Stomach (tissue), 9 donors: ENCODE data around the gene ITGB3. TPM values are rescaled to one million over a fixed set of nuclear protein-coding genes. Genes with fewer than 3 reads are reported as not detected.

Source experiments
- DNase-seq, 2 donors: peaks; one replicate each; pipeline versions ENCODE4 v3.0.0 to v3.0.0-alpha.2; 2013 to 2019
- H3K27ac ChIP-seq, 5 donors: fragments of 200-600 bp in 4 of 5; sonication (generic) in 4 of 5; one replicate each; pipeline ENCODE4 v1.5.1; 2013 to 2019; ENCODE audit warnings: mild to moderate bottlenecking in 1 of 5, moderate library complexity in 1 of 5
- H3K27me3 ChIP-seq, 3 donors: fragments of 200-600 bp; sonication (generic); one replicate each; pipeline ENCODE4 v1.5.1; 2017 to 2019; ENCODE audit warnings: mixed run types in 1 of 3
- H3K36me3 ChIP-seq, 4 donors: fragments of 200-600 bp; sonication (generic); 1 replicate in 3 of 4; 2 replicates in 1 of 4; pipeline ENCODE4 v1.5.1; 2016 to 2019
- H3K4me1 ChIP-seq, 4 donors: fragments of 200-600 bp; sonication (generic); one replicate each; pipeline ENCODE4 v1.5.1; 2016 to 2019
- H3K4me3 ChIP-seq, 4 donors: fragments of 200-600 bp; sonication (generic) in 3 of 4; one replicate each; pipeline ENCODE4 v1.5.1; 2016 to 2019; ENCODE audit warnings: mild to moderate bottlenecking in 1 of 4
- H3K9me3 ChIP-seq, 4 donors: fragments of 200-600 bp; sonication (generic); one replicate each; pipeline ENCODE4 v1.5.1; 2016 to 2019
- CTCF ChIP-seq, 7 experiments: fragments of 450-650 bp in 4 of 7; fragments of 200-600 bp in 3 of 7; sonication (generic) in 3 of 7; IDR thresholded peaks; one replicate each; pipeline ENCODE4 v1.5.1; 2016 to 2019; ENCODE audit warnings: antibody characterized with exemption in 7 of 7, control low read depth in 2 of 7, mild to moderate bottlenecking in 1 of 7
- EP300 ChIP-seq: sonication (generic); formaldehyde crosslinking; IDR thresholded peaks from one replicate; pipeline ENCODE4 v1.6.1; 2017; ENCODE audit warnings: antibody characterized with exemption
- POLR2A ChIP-seq, 4 donors: fragments of 450-650 bp; IDR thresholded peaks; one replicate each; pipeline ENCODE4 v1.6.1; 2016; ENCODE audit warnings: antibody characterized with exemption in 4 of 4, control low read depth in 2 of 4, mild to moderate bottlenecking in 1 of 4, moderate library complexity in 1 of 4
- POLR2AphosphoS5 ChIP-seq, 3 donors: sonication (generic); formaldehyde crosslinking; IDR thresholded peaks; one replicate each; pipeline ENCODE4 v1.6.1; 2016; ENCODE audit warnings: antibody characterized with exemption in 3 of 3
- WGBS, 5 donors: extraction: QIAGEN DNeasy Blood & Tissue Kit in 3 of 5; methylation state at CpG; one replicate each; pipeline versions ENCODE4 v1.1.5 to v1.1.7; 2013 to 2018; 5-methylcytosine and 5-hydroxymethylcytosine counted together
- intact Hi-C: fragments of 100-400 bp; cut with DNase I; formaldehyde crosslinking; loops from one replicate; pipeline ENCODE4 v1.15.1; 2023; ENCODE audit warnings: low total_unique reads
- polyA plus RNA-seq, 3 donors: library from polyadenylated mRNA; stranded (reverse); fragments of 200-250 nt; gene quantifications; one replicate each; pipeline ENCODE4 v1.2.3, GENCODE V29; 2013
- total RNA-seq, 5 donors: library from RNA; depleted of rRNA; stranded (reverse); fragments of >200 nt; gene quantifications; one replicate each; pipeline versions ENCODE4 v1.1.0 to v1.2.3, GENCODE V29; 2014 to 2016
- donor health status: healthy with polysubstance abuse.
- donor health status: Bipolar disorder and iron deficiency.
- donor health status: healthy.

Gene ITGB3
- total and polyA plus RNA-seq, 8 donors, result 1.0 to 29.8 (median 7.1) TPM; not detected in 1

DNA sequence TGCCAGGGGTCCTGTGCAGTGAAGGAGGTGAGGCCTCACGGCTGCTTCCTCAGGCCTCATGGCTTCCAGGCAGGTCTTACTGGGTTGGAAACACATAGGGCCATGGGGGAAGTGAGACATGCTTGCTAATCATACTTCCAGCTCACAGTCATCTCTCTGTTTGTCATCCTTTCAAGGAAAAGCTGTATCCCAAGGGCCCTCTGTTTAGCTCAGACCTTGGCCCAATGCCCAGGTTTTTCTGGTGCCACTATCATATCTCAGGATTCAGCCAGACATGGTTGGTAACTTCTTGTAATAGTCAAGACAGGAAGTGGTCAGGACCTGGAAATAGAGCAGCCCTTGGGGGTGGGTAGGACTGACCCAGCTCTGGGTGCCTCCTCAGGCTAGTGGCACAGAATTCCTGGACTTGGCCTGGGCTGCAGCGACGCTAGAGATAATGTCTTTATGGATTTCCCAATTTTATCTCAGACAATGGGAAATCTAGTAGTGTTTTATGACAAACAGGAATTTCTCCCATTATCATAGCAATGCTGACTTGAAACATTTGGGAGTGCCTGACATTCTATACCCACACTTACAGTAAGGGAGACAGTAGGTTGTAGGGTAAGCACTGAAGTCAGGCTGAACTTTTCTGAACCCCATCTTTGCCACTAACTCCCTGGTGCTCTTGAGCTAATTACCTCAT, 13.5 kb upstream of the ITGB3 start:
- no peak overlapping the region for H3K4me3 ChIP-seq
- intact Hi-C loops, result loop anchor here (5.0 kb wide), 1 partner anchor 72 kb away; no protein-coding TSS in a partner anchor
- peaks cover 0 to 8% (median 0%) of the 10 kb centered on the region in 4 donors for H3K9me3 ChIP-seq
- peak; percentile 50 to 82 for DNase-seq
- peaks cover 6 to 21% (median 12%) of the 10 kb centered on the region in 4 donors for H3K4me1 ChIP-seq
- H3K27me3 ChIP-seq, result no peaks in the 10 kb centered on the region
- peak overlapping the region; percentile 37 to 82 (median 80) for H3K27ac ChIP-seq
- TF ChIP-seq POLR2AphosphoS5 (IDR thresholded peaks at IDR 0.05) (peak in 1 of 3 donors; percentile 78), EP300 (no peak), POLR2A (IDR thresholded peaks at IDR 0.05) (no peak), CTCF (IDR thresholded peaks at IDR 0.05) (no peak)
- WGBS, 5 donors, result 24 to 47% (median 31%) methylated on average over 3 of the region's 3 CpGs
- no peaks in the 10 kb centered on the region for H3K36me3 ChIP-seq

GRCh38 chr17:47240806-47241205, 12.8 kb upstream of the ITGB3 start:
- DNase-seq, result no peak
- TF ChIP-seq CTCF (IDR thresholded peaks at IDR 0.05), result no peak
- no peak for TF ChIP-seq POLR2A (IDR thresholded peaks at IDR 0.05)
- TF ChIP-seq EP300, result no peak
- no peak for TF ChIP-seq POLR2AphosphoS5 (IDR thresholded peaks at IDR 0.05)
- Histone ChIP-seq H3K4me3 (no peak overlapping the region), H3K4me1 (peaks cover 6 to 21% (median 12%) of the 10 kb centered on the region in 4 donors), H3K27me3 (no peaks in the 10 kb centered on the region), H3K36me3 (no peaks in the 10 kb centered on the region), H3K9me3 (peaks cover 0 to 8% (median 0%) of the 10 kb centered on the region in 4 donors), H3K27ac (peak overlapping the region in 4 of 5 donors; percentile 56 to 82 (median 80))
- 65 to 84% (median 79%) methylated on average over 3 of the region's 3 CpGs for WGBS, 5 donors
- intact Hi-C loops, result no loop called here

DNA sequence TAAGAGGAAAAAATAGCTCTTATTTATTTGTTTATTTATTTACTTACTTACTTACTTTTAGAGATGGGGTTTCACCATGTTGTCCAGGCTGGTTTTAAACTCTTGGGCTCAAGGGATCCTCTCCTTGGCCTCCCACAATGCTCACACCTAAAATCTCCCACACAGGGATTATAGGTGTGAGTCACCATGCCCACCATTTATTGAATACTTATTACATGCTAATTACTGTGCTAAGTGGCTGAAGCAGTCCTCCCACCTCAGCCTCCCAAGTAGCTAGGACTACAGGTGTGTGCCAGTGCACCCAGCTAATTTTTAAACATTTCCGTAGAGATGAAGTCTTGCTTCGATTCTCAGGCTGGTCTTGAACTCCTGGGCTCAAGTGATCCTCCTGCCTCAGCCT, 11.0 kb upstream of the ITGB3 start:
- no peaks in the 10 kb centered on the region for H3K27me3 ChIP-seq
- H3K4me1 ChIP-seq, result peaks cover 6 to 21% (median 12%) of the 10 kb centered on the region in 4 donors
- no peak for DNase-seq
- intact Hi-C loops, result no loop called here
- H3K9me3 ChIP-seq, result no peaks in the 10 kb centered on the region
- WGBS, 5 donors, result 91 to 100% (median 98%) methylated on average over 2 of the region's 2 CpGs
- no peak overlapping the region for H3K4me3 ChIP-seq
- H3K36me3 ChIP-seq, result no peaks in the 10 kb centered on the region
- TF ChIP-seq EP300 (no peak), POLR2A (IDR thresholded peaks at IDR 0.05) (no peak), CTCF (IDR thresholded peaks at IDR 0.05) (no peak), POLR2AphosphoS5 (IDR thresholded peaks at IDR 0.05) (no peak)
- H3K27ac ChIP-seq, result no peak overlapping the region

GRCh38 chr17:47243737-47244598, 9.7 kb upstream of the ITGB3 start:
- Histone ChIP-seq H3K27ac (no peak overlapping the region), H3K9me3 (no peaks in the 10 kb centered on the region), H3K27me3 (no peaks in the 10 kb centered on the region), H3K4me3 (no peak overlapping the region), H3K36me3 (no peaks in the 10 kb centered on the region), H3K4me1 (peaks cover 6 to 21% (median 12%) of the 10 kb centered on the region in 4 donors)
- DNase-seq, result no peak
- intact Hi-C loops, result no loop called here
- WGBS, 5 donors, result 79 to 86% (median 84%) methylated on average over 8 to 9 of the region's 9 CpGs
- no peak for TF ChIP-seq CTCF (IDR thresholded peaks at IDR 0.05)
- TF ChIP-seq EP300, result no peak
- TF ChIP-seq POLR2AphosphoS5 (IDR thresholded peaks at IDR 0.05), result no peak
- TF ChIP-seq POLR2A (IDR thresholded peaks at IDR 0.05), result no peak
